Measurements from ENCODE around the gene GRPEL1. TPM values are rescaled to one million over a fixed set of nuclear protein-coding genes. Genes with fewer than 3 reads are reported as not detected.

Gene GRPEL1
- total RNA-seq, 1 experiment from 2014 or later, result 78.2 TPM

DNA sequence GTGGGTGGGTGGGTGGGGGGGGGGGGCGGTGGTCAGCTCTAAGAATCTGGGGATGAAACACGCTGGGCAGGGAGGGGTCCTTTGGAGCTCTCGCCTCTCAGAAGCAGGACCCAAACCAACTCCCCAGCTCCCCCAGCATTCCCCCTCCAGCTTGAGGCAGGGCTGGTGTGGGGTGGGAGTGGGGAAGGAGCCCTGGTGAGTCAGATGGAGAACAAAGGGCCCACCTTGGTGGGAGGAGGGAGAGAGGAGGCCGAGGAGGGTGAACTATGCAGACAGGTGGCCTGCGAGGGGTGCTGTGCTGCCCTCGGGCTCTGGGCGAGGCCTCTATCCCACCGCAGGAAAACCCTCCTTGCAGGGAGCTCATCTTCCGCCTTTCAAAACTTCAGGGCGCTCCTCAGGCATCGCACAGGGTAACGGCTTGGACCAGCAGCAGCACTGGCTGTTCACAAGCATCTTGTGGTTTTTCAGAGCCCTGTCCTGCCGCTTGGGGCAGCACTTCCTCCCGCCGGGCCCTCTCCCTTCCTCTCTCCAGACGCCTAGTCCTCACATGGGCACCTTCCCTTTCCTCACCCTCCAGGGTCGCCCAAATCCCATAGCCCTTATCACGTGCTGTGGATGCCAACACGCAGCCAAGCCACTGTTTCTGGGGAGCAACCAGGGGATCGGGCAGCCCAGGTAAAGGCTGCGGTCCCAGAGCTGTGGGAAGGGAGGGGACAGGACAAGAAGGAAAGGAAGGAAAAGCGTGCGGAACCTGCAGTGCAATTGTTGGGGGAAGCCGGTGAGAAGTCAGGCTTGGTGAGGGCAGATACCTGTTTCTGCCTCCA lies 34.0 kb upstream of the GRPEL1 start:
- H3K27me3 ChIP-seq (replicated peaks; ENCODE audit: insufficient read depth, low read depth, low read length, poor library complexity), result no peaks in the 10 kb centered on the region
- H3K9me3 ChIP-seq (ENCODE audit: low read depth, low read length, poor library complexity, severe bottlenecking), result no peaks in the 10 kb centered on the region
- no peaks in the 10 kb centered on the region for H3K36me3 ChIP-seq (ENCODE audit: insufficient read depth, low read length, poor library complexity, severe bottlenecking)
- ChIA-PET CTCF (interaction anchor here (0.7 kb wide), 1 partner anchor 72 kb away, joined by 5 read pairs; no protein-coding TSS in a partner anchor), POLR2A (ENCODE audit: low non-redundant PET) (no interaction called here)
- intact Hi-C loops (cut with micrococcal nuclease; ENCODE audit: unreplicated experiment), result no loop called here
- BruUV-seq (replicated peaks), result no TSS peak
- H3K27ac ChIP-seq (ENCODE audit: low read depth, low read length, poor library complexity, severe bottlenecking), result no peak overlapping the region
- H3K4me3 ChIP-seq (ENCODE audit: low read depth, low read length, poor library complexity, severe bottlenecking), result peak overlapping the region; percentile 67
- TF ChIP-seq EZH2 (IDR thresholded peaks at IDR 0.05; ENCODE audit: borderline replicate concordance, low read depth, low read length, poor library complexity, severe bottlenecking), result no peak
- TF ChIP-seq CTCF (conservative IDR thresholded peaks at IDR 0.05; ENCODE audit: low read depth, low read length), result peak; percentile 80
- DNase-seq (ENCODE audit: low spot score), result peak; percentile 73
- peaks cover 14% of the 10 kb centered on the region for H3K4me1 ChIP-seq (ENCODE audit: insufficient read depth, low read length, poor library complexity, severe bottlenecking)

DNA sequence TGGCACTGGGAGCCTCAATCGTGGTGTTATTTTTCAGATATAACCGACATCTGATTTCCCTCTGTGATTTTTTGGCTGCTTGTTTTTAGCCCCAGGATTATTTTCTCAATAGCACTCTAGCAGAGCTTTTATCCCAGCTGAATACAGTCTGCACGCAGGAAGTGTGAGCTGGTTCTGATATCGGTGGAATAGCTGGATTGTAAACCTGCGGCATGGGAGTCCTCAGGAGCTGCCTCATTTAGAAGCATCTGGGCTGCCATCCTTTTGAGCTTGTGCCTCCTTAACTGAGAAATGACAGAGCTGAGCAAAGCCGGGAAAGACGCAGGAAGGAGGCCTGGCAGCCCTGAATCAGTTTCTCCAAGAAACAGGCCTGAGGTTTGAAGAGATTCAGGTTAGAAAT lies 28.4 kb upstream of the GRPEL1 start:
- no peaks in the 10 kb centered on the region for H3K27me3 ChIP-seq (replicated peaks; ENCODE audit: insufficient read depth, low read depth, low read length, poor library complexity)
- no TSS peak for BruUV-seq (replicated peaks)
- POLR2A ChIA-PET (ENCODE audit: low non-redundant PET), result no interaction called here

DNA sequence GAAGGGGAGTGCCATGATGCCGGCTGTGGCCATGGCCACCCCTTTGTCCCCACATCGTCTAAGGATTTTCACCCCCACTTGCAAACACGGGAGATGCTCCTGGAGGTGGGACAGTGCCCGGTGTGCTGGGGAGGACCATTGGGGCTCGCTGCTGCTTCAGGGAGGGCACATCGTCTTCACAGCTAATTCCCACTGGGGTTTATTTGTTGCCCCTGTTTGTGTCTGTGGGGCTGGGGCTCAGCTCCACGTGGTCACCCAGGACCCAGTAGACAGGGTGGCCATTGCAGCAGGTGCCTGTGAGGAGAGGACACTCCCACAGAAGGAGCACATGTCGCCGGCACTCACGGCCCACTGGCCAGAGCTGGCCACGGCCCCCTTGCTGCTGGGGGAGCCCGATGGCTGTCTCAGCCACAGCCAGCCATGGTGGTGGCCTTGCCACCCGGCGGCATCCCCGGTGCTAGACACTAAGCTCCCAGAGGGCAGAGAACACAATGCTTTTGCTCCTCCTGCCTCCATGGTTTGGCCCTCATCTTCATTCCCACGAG lies 27.8 kb upstream of the GRPEL1 start:
- Histone ChIP-seq H3K27me3 (replicated peaks; ENCODE audit: insufficient read depth, low read depth, low read length, poor library complexity) (no peaks in the 10 kb centered on the region), H3K4me1 (ENCODE audit: insufficient read depth, low read length, poor library complexity, severe bottlenecking) (no peaks in the 10 kb centered on the region), H3K4me3 (ENCODE audit: low read depth, low read length, poor library complexity, severe bottlenecking) (no peak overlapping the region), H3K36me3 (ENCODE audit: insufficient read depth, low read length, poor library complexity, severe bottlenecking) (no peaks in the 10 kb centered on the region), H3K27ac (ENCODE audit: low read depth, low read length, poor library complexity, severe bottlenecking) (no peak overlapping the region), H3K9me3 (ENCODE audit: low read depth, low read length, poor library complexity, severe bottlenecking) (no peaks in the 10 kb centered on the region)
- BruUV-seq (replicated peaks), result no TSS peak
- no peak for TF ChIP-seq CTCF (conservative IDR thresholded peaks at IDR 0.05; ENCODE audit: low read depth, low read length)
- no peak for TF ChIP-seq EZH2 (IDR thresholded peaks at IDR 0.05; ENCODE audit: borderline replicate concordance, low read depth, low read length, poor library complexity, severe bottlenecking)
- DNase-seq (ENCODE audit: low spot score), result no peak
- intact Hi-C loops (cut with micrococcal nuclease; ENCODE audit: unreplicated experiment), result no loop called here
- POLR2A ChIA-PET (ENCODE audit: low non-redundant PET), result interaction anchor here (0.6 kb wide), 1 partner anchor 186 kb away, joined by 5 read pairs; the partner anchor contains the start of gene TBC1D14
- CTCF ChIA-PET, result no interaction called here

More for the DNA sequence above, 28.4 kb upstream of the GRPEL1 start:
- CTCF ChIA-PET, result no interaction called here
- Histone ChIP-seq H3K36me3 (ENCODE audit: insufficient read depth, low read length, poor library complexity, severe bottlenecking) (no peaks in the 10 kb centered on the region), H3K4me1 (ENCODE audit: insufficient read depth, low read length, poor library complexity, severe bottlenecking) (no peaks in the 10 kb centered on the region), H3K9me3 (ENCODE audit: low read depth, low read length, poor library complexity, severe bottlenecking) (no peaks in the 10 kb centered on the region), H3K27ac (ENCODE audit: low read depth, low read length, poor library complexity, severe bottlenecking) (no peak overlapping the region), H3K4me3 (ENCODE audit: low read depth, low read length, poor library complexity, severe bottlenecking) (no peak overlapping the region)
- no peak for DNase-seq (ENCODE audit: low spot score)
- TF ChIP-seq CTCF (conservative IDR thresholded peaks at IDR 0.05; ENCODE audit: low read depth, low read length) (no peak), EZH2 (IDR thresholded peaks at IDR 0.05; ENCODE audit: borderline replicate concordance, low read depth, low read length, poor library complexity, severe bottlenecking) (no peak)
- intact Hi-C loops (cut with micrococcal nuclease; ENCODE audit: unreplicated experiment), result no loop called here
